SK-N-SH treated with all-trans-retinoic acid at 6 μM for 48 hours (cell line): ENCODE measurements around the gene FTCD.
"Not testable (repeated sequence)": the region's sequence is repeated elsewhere in the genome, so short reads cannot be mapped to it uniquely, and the experiment has no call there.

Experiments used
- ATAC-seq: fragments of 200-7000 bp; cut with Tn5 transposase; 3 replicates; pipeline ENCODE4 v1.9.1; 2020; ENCODE audit warnings: mild to moderate bottlenecking, moderate library complexity
- ARNTL ChIP-seq: fragments of 450-650 bp; formaldehyde crosslinking; IDR thresholded peaks from 2 replicates; pipeline ENCODE4 v1.5.0; 2020; ENCODE audit warnings: low read depth, mild to moderate bottlenecking, moderate library complexity, borderline replicate concordance
- BACH2 ChIP-seq: fragments of 250-450 bp; sonication (Bioruptor Pico); IDR thresholded peaks from 2 replicates; pipeline ENCODE4 v1.9.0; 2021; ENCODE audit warnings: mild to moderate bottlenecking, borderline replicate concordance
- CSDC2 ChIP-seq: fragments of 250-450 bp; sonication (Bioruptor Pico); IDR thresholded peaks from 2 replicates; pipeline ENCODE4 v1.5.0; 2020; ENCODE audit warnings: mild to moderate bottlenecking, moderate library complexity
- GLIS3 ChIP-seq: fragments of 250-450 bp; sonication (Bioruptor Pico); IDR thresholded peaks from 2 replicates; pipeline ENCODE4 v1.5.0; 2020; ENCODE audit warnings: mild to moderate bottlenecking, moderate library complexity
- ISL1 ChIP-seq: fragments of 250-450 bp; sonication (Bioruptor Pico); IDR thresholded peaks from 2 replicates; pipeline ENCODE4 v2.1.2; 2022; ENCODE audit warnings: mild to moderate bottlenecking, moderate library complexity
- OSR1 ChIP-seq: fragments of 250-450 bp; sonication (Bioruptor Pico); IDR thresholded peaks from 2 replicates; pipeline ENCODE4 v1.8.0; 2022; ENCODE audit warnings: moderate library complexity, mild to moderate bottlenecking, inconsistent platforms
- POU6F1 ChIP-seq: fragments of 250-450 bp; sonication (Bioruptor Pico); IDR thresholded peaks from 2 replicates; pipeline ENCODE4 v1.8.0; 2021; ENCODE audit warnings: low read depth, mild to moderate bottlenecking, moderate library complexity, borderline replicate concordance
- PPARA ChIP-seq: fragments of 250-450 bp; sonication (Bioruptor Pico); IDR thresholded peaks from 2 replicates; pipeline ENCODE4 v1.5.0; 2020; ENCODE audit warnings: mild to moderate bottlenecking, borderline replicate concordance
- RARB ChIP-seq: fragments of 250-450 bp; sonication (Bioruptor Pico); IDR thresholded peaks from 2 replicates; pipeline ENCODE4 v1.8.0; 2021; ENCODE audit warnings: mild to moderate bottlenecking, moderate library complexity
- SNAI2 ChIP-seq: fragments of 250-450 bp; sonication (Bioruptor Pico); IDR thresholded peaks from 2 replicates; pipeline ENCODE4 v1.5.0; 2020; ENCODE audit warnings: mild to moderate bottlenecking, moderate library complexity
- TOX ChIP-seq: fragments of 250-450 bp; sonication (Bioruptor Pico); IDR thresholded peaks from 2 replicates; pipeline ENCODE4 v1.8.0; 2021; ENCODE audit warnings: mild to moderate bottlenecking, moderate library complexity, borderline replicate concordance
- TSHZ2 ChIP-seq: fragments of 250-450 bp; sonication (Bioruptor Pico); IDR thresholded peaks from 2 replicates; pipeline ENCODE4 v1.5.0; 2020; ENCODE audit warnings: mild to moderate bottlenecking, moderate library complexity
- ZC3H10 ChIP-seq: fragments of 250-450 bp; sonication (Bioruptor Pico); IDR thresholded peaks from 2 replicates; pipeline ENCODE4 v1.5.1; 2021; ENCODE audit warnings: mild to moderate bottlenecking, moderate library complexity
- ZFP3 ChIP-seq: fragments of 250-450 bp; sonication (Bioruptor Pico); IDR thresholded peaks from 2 replicates; pipeline ENCODE4 v1.5.0; 2020; ENCODE audit warnings: mild to moderate bottlenecking, moderate library complexity
- ZFP30 ChIP-seq: fragments of 450-650 bp; formaldehyde crosslinking; IDR thresholded peaks from 2 replicates; pipeline ENCODE4 v1.5.0; 2022; ENCODE audit warnings: mild to moderate bottlenecking, moderate library complexity
- ZNF70 ChIP-seq: fragments of 450-650 bp; formaldehyde crosslinking; IDR thresholded peaks from 2 replicates; pipeline ENCODE4 v1.5.0; 2020; ENCODE audit warnings: mild to moderate bottlenecking, moderate library complexity
- TF ChIP-seq, protein P1 (sequence below): fragments of 250-450 bp; sonication (Bioruptor Pico); IDR thresholded peaks from 2 replicates; pipeline ENCODE4 v1.8.0; 2020; ENCODE audit warnings: mild to moderate bottlenecking, moderate library complexity, borderline replicate concordance
- TF ChIP-seq, protein P2 (sequence below): fragments of 250-450 bp; sonication (Bioruptor Pico); IDR thresholded peaks from 2 replicates; pipeline ENCODE4 v1.5.1; 2020; ENCODE audit warnings: low read depth, mild to moderate bottlenecking, moderate library complexity

FTCD gene

DNA sequence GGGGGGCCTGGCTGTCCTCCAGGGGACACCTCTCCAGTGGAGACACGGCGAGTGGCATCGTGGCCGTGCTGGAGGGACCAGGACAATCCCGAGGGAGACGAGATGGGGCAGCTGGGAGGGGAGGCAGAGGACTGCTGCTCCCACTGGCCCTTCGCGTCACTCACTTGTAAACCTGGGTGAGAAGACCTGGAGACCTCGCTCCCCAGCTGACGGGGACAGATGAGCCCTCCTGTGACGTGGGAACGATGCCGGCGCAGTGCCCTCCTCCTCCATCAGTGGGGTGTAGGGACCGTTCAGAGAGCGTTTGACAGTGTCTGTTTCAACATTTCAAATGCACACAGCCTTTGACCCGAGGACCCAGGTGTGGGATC, 24.3 kb upstream of the FTCD start:
- TF ChIP-seq, protein P1, sequence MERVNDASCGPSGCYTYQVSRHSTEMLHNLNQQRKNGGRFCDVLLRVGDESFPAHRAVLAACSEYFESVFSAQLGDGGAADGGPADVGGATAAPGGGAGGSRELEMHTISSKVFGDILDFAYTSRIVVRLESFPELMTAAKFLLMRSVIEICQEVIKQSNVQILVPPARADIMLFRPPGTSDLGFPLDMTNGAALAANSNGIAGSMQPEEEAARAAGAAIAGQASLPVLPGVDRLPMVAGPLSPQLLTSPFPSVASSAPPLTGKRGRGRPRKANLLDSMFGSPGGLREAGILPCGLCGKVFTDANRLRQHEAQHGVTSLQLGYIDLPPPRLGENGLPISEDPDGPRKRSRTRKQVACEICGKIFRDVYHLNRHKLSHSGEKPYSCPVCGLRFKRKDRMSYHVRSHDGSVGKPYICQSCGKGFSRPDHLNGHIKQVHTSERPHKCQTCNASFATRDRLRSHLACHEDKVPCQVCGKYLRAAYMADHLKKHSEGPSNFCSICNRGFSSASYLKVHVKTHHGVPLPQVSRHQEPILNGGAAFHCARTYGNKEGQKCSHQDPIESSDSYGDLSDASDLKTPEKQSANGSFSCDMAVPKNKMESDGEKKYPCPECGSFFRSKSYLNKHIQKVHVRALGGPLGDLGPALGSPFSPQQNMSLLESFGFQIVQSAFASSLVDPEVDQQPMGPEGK (CRISPR knock-in tag), result no peak
- TF ChIP-seq PPARA (CRISPR knock-in tag), result no peak
- no peak for TF ChIP-seq SNAI2 (CRISPR knock-in tag)
- TF ChIP-seq ZC3H10 (CRISPR knock-in tag), result no peak
- no peak for TF ChIP-seq BACH2 (CRISPR knock-in tag)
- no peak for TF ChIP-seq TSHZ2
- TF ChIP-seq TOX (CRISPR knock-in tag), result no peak
- ATAC-seq, result no peak

GRCh38 chr21:46178961-46179360, 23.6 kb upstream of the FTCD start:
- TF ChIP-seq RARB (CRISPR knock-in tag) (no peak), ZNF70 (CRISPR knock-in tag) (no peak), GLIS3 (CRISPR knock-in tag) (no peak), ZFP30 (CRISPR knock-in tag) (no peak), PPARA (CRISPR knock-in tag) (no peak), OSR1 (CRISPR knock-in tag) (no peak), POU6F1 (CRISPR knock-in tag) (no peak), SNAI2 (CRISPR knock-in tag) (no peak), ARNTL (CRISPR knock-in tag) (no peak), ZC3H10 (CRISPR knock-in tag) (no peak)
- TF ChIP-seq, protein P1 (CRISPR knock-in tag), result no peak
- TF ChIP-seq, protein P2, sequence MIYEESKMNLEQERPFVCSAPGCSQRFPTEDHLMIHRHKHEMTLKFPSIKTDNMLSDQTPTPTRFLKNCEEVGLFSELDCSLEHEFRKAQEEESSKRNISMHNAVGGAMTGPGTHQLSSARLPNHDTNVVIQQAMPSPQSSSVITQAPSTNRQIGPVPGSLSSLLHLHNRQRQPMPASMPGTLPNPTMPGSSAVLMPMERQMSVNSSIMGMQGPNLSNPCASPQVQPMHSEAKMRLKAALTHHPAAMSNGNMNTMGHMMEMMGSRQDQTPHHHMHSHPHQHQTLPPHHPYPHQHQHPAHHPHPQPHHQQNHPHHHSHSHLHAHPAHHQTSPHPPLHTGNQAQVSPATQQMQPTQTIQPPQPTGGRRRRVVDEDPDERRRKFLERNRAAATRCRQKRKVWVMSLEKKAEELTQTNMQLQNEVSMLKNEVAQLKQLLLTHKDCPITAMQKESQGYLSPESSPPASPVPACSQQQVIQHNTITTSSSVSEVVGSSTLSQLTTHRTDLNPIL, result no peak
- ATAC-seq, result no peak

DNA sequence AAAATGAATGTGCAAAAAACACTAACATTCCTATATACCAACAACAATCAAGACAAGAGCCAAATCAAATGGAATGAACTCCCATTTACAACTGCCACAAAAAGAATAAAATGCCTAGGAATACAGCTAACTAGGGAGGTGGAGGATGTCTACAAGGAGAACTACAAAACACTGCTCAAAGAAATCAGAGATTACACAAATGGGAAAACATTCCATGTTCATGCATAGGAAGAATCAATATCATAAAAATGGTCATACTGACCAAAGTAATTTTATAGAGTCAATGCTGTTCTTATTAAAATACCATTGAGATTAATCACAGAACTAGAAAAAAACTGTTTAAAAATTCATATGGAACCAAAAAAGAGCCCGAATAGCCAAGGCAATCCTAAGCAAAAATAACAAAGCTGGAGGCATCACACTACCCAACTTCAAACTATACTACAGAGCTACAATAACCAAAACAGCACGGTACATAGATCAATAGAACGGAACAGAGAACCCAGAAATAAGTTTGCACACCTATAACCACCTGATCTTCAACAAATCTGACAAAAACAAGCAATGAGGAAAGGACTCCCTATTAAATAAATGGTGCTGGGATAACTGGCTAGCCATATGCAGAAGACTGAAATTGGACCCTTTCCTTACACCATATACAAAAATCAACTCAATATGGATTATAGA, 21.2 kb upstream of the FTCD start:
- not testable (repeated sequence) for ATAC-seq

GRCh38 chr21:46173573-46173972, 18.2 kb upstream of the FTCD start:
- TF ChIP-seq CSDC2 (CRISPR knock-in tag) (no peak), ZFP3 (no peak), ZNF70 (CRISPR knock-in tag) (no peak), SNAI2 (CRISPR knock-in tag) (no peak), ISL1 (CRISPR knock-in tag) (no peak)
- TF ChIP-seq, protein P1 (CRISPR knock-in tag), result no peak
- TF ChIP-seq, all 23 proteins: peak for 0
- no peak for ATAC-seq
